Measurements from ENCODE around the gene KCNC1. TPM values are rescaled to one million over a fixed set of nuclear protein-coding genes. Genes with fewer than 3 reads are reported as not detected.

Gene KCNC1
- total RNA-seq, 1 experiment from 2014 or later = 0.04 TPM

- Mint-ChIP-seq H3K4me1 (peaks cover 4 to 5% of the 10 kb centered on the region in 2 experiments; a peak in 3 of 4 replicates), H3K27me3 (ENCODE audit: low read depth) (peaks cover 1% of the 10 kb centered on the region), H3K36me3 (ENCODE audit: insufficient read depth in 1 of 3, low read depth in 3 of 3) (no peaks in the 10 kb centered on the region), H3K9me3 (no peaks in the 10 kb centered on the region), H3K4me3 (no peak overlapping the region), H3K27ac (no peak overlapping the region; a peak in 1 of 7 replicates)
- Histone ChIP-seq H4K5ac (ENCODE audit: insufficient read length, low read depth, low read length) (no peak overlapping the region), H2BK120ac (ENCODE audit: low read depth, low read length, poor library complexity, severe bottlenecking) (no peak overlapping the region), H3K9me3 (ENCODE audit: control insufficient read depth, low read depth, low read length) (no peaks in the 10 kb centered on the region), H4K20me1 (ENCODE audit: control insufficient read depth, insufficient read depth, insufficient read length) (no peaks in the 10 kb centered on the region), H2AK5ac (ENCODE audit: insufficient read length, low read length) (no peak overlapping the region), H2AFZ (ENCODE audit: low read length) (no peak overlapping the region), H2BK15ac (ENCODE audit: low read depth, low read length) (no peak overlapping the region), H4K8ac (replicated peaks; ENCODE audit: insufficient read length, low read depth, low read length) (no peak overlapping the region), H3K79me2 (ENCODE audit: insufficient read depth, low read length) (no peaks in the 10 kb centered on the region), H3K4me1 (ENCODE audit: insufficient read depth, low read length) (no peaks in the 10 kb centered on the region), H3K27me3 (ENCODE audit: insufficient read depth, low read length) (no peaks in the 10 kb centered on the region), H3K23me2 (ENCODE audit: insufficient read length, low read depth, low read length, poor library complexity, severe bottlenecking) (no peaks in the 10 kb centered on the region), H3K23ac (ENCODE audit: insufficient read length, low read depth, low read length) (no peak overlapping the region), H3K18ac (ENCODE audit: insufficient read length, low read depth, low read length) (no peak overlapping the region), H3T11ph (ENCODE audit: low read length) (no peak overlapping the region), H3K9ac (ENCODE audit: extremely low read depth, insufficient read length, low read length) (no peak overlapping the region), H3K4ac (ENCODE audit: low read depth, low read length) (no peak overlapping the region), H2BK12ac (ENCODE audit: insufficient read length, low read depth, low read length) (no peak overlapping the region), H3K79me1 (ENCODE audit: insufficient read depth, low read depth, low read length, poor library complexity, severe bottlenecking) (no peaks in the 10 kb centered on the region), H3K56ac (ENCODE audit: insufficient read length, low read depth, low read length) (no peak overlapping the region), H3K4me2 (ENCODE audit: insufficient read depth, insufficient read length, low read length) (no peak overlapping the region), H2BK20ac (ENCODE audit: low read depth, low read length, poor library complexity, severe bottlenecking) (no peak overlapping the region), H2BK5ac (ENCODE audit: insufficient read length, low read length) (no peak overlapping the region), H3K27ac (ENCODE audit: insufficient read length, low read depth, low read length) (no peak overlapping the region), H4K91ac (ENCODE audit: insufficient read length, low read depth, low read length) (no peak overlapping the region), H3K14ac (ENCODE audit: insufficient read depth, low read length) (no peak overlapping the region)
- WGBS (ENCODE audit: extremely low coverage, insufficient read length, low lambda C conversion rate) = no CpG with 5 or more reads among the region's 31 CpGs
- no peak for DNase-seq
- TF ChIP-seq, protein P1, sequence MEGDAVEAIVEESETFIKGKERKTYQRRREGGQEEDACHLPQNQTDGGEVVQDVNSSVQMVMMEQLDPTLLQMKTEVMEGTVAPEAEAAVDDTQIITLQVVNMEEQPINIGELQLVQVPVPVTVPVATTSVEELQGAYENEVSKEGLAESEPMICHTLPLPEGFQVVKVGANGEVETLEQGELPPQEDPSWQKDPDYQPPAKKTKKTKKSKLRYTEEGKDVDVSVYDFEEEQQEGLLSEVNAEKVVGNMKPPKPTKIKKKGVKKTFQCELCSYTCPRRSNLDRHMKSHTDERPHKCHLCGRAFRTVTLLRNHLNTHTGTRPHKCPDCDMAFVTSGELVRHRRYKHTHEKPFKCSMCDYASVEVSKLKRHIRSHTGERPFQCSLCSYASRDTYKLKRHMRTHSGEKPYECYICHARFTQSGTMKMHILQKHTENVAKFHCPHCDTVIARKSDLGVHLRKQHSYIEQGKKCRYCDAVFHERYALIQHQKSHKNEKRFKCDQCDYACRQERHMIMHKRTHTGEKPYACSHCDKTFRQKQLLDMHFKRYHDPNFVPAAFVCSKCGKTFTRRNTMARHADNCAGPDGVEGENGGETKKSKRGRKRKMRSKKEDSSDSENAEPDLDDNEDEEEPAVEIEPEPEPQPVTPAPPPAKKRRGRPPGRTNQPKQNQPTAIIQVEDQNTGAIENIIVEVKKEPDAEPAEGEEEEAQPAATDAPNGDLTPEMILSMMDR (conservative IDR thresholded peaks at IDR 0.05) = no peak
Observed at GRCh38 chr11:17772704-17773600, 38.4 kb downstream of the KCNC1 start.
